GM19468 (cell line): Measurements from ENCODE around the gene ZNF594.
"Not testable (repeated sequence)": the region's sequence is repeated elsewhere in the genome, so short reads cannot be mapped to it uniquely, and the experiment has no call there.

Experiments
- ATAC-seq: cut with Tn5 transposase; IDR thresholded peaks from one replicate; pipeline ENCODE4 v1.9.1; 2021; ENCODE audit warnings: mild to moderate bottlenecking, moderate library complexity, moderate number of reproducible peaks; ENCODE audit not compliant: unreplicated experiment; ENCODE audit errors: extremely low read depth

ZNF594 gene

GRCh38 chr17:5191541-5192417 lies at the start of gene ZNF594:
ZNF594 (minus strand) TSS chr17:5191868; CDS start chr17:5184256, 7,612 bp downstream.
- peak; percentile 69 for ATAC-seq

GRCh38 chr17:5239769-5240168 lies 48.1 kb upstream of the ZNF594 start:
- not testable (repeated sequence) for ATAC-seq

- no peak for ATAC-seq
Measured at GRCh38 chr17:5238333-5238732, 46.7 kb upstream of the ZNF594 start.

- ATAC-seq = no peak
Measured at GRCh38 chr17:5237541-5238016, 45.9 kb upstream of the ZNF594 start.

- no peak for ATAC-seq
Measured at GRCh38 chr17:5236938-5237540, 45.4 kb upstream of the ZNF594 start.

GRCh38 chr17:5234645-5235576 lies 43.2 kb upstream of the ZNF594 start, which contains the start of gene SCIMP:
SCIMP (minus strand) TSS chr17:5234860; CDS start chr17:5234755, 105 bp downstream.
- ATAC-seq = no peak

GRCh38 chr17:5233492-5233891 lies 41.8 kb upstream of the ZNF594 start:
- not testable (repeated sequence) for ATAC-seq

GRCh38 chr17:5226940-5227878 lies 35.5 kb upstream of the ZNF594 start:
- ATAC-seq = no peak

- ATAC-seq = no peak
Measured at GRCh38 chr17:5225668-5226457, 34.2 kb upstream of the ZNF594 start.

- not testable (repeated sequence) for ATAC-seq
Measured at GRCh38 chr17:5221912-5222311, 30.2 kb upstream of the ZNF594 start.

GRCh38 chr17:5220074-5220473 lies 28.4 kb upstream of the ZNF594 start:
- no peak for ATAC-seq

GRCh38 chr17:5219536-5219935 lies 27.9 kb upstream of the ZNF594 start:
- ATAC-seq = no peak

GRCh38 chr17:5217562-5217961 lies 25.9 kb upstream of the ZNF594 start:
- ATAC-seq = not testable (repeated sequence)

GRCh38 chr17:5211458-5211857 lies 19.8 kb upstream of the ZNF594 start:
- no peak for ATAC-seq

- no peak for ATAC-seq
Measured at GRCh38 chr17:5210614-5211252, 19.1 kb upstream of the ZNF594 start.

- no peak for ATAC-seq
Measured at GRCh38 chr17:5210091-5210490, 18.4 kb upstream of the ZNF594 start.

GRCh38 chr17:5209396-5209795 lies 17.7 kb upstream of the ZNF594 start:
- ATAC-seq = no peak

- ATAC-seq = no peak
Measured at GRCh38 chr17:5203908-5204294, 12.2 kb upstream of the ZNF594 start.
